GM12873 (cell line): ENCODE results near the gene PDCD10.

Experiments used
- TF ChIP-seq, protein P1 (sequence below): IDR thresholded peaks from 2 replicates; pipeline ENCODE4 v1.5.1; 2012; ENCODE audit warnings: low read depth, mild to moderate bottlenecking, moderate library complexity, low read length, control low read depth; ENCODE audit not compliant: insufficient read depth; ENCODE audit errors: missing control alignments

PDCD10 gene

DNA sequence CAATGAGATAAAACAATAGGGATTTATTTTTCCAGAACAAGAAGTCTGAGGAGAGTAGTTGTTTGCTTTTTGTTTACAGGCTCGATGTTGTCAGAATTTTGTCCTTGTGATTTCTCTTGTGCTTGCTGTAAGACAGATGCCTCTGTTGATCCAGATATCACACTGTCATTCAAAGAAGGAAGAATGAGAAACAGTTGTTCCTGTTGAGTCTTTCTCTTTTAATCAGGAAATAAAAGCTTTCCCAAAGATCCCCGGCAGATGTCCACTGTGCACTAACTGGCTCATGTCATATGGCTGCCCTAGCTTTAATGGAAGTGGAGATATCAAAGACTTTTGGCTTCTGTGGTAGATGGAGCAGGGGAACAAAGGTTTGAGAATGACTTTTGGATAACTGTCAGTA is 7.6 kb upstream of the PDCD10 start:
- TF ChIP-seq, protein P1, sequence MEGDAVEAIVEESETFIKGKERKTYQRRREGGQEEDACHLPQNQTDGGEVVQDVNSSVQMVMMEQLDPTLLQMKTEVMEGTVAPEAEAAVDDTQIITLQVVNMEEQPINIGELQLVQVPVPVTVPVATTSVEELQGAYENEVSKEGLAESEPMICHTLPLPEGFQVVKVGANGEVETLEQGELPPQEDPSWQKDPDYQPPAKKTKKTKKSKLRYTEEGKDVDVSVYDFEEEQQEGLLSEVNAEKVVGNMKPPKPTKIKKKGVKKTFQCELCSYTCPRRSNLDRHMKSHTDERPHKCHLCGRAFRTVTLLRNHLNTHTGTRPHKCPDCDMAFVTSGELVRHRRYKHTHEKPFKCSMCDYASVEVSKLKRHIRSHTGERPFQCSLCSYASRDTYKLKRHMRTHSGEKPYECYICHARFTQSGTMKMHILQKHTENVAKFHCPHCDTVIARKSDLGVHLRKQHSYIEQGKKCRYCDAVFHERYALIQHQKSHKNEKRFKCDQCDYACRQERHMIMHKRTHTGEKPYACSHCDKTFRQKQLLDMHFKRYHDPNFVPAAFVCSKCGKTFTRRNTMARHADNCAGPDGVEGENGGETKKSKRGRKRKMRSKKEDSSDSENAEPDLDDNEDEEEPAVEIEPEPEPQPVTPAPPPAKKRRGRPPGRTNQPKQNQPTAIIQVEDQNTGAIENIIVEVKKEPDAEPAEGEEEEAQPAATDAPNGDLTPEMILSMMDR, result no peak

DNA sequence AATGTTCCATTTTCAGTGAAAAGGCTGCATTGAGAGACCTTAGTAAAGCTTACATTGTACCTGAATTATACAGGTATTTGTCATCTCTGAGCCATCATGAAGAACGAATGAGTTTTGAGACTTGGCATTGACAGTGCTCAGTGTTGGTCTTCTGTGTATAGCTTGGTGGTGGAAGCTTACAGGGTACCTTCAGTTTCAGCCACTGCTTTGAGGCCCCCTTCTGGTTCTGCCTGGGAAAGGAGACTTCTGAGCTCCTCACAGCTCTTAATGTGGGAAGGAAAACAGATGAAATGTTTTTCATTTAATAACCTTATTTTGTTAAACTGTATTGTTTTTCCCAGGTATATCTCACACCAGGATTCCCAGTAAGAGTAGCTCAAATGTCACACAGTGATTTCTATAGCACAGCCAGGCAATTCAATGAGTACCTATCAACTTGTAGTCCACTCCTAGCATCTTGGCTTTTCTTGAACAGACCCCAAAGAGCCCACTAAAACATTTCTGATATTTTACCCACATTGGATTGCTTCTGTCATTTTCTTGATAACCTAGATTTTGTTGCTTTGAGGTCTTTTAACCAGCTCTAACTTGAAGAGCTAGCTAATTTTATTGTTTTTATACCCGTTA is 6.4 kb upstream of the PDCD10 start:
- TF ChIP-seq, protein P1, result peak; percentile 58

DNA sequence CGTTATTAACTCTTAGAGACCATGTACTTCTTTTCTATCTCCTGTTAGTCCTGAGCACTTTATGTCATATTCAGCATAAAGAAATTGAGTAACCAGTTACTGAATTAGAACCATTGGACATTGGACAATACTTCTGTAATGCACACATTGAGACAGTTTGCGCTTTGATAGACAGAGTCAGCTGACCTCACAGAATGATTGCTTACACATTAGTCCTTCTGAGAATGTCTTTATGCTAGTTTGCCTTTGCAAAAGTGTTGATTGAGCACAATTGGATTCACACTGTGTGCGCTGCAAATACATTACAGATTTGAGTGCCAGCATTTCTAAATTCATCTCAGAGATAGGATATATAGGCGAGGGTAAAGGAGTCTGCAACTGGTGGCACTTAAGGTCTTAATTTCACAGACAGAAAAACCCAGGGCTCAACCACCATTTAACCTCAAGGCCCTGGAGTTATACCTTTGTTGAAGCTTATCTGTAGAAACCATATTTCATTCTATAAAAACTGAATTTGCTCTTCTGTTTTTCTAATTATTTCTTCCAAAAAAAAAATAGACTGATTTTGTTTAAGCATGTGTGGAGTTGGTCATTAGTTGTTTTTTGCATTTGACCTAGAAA is 4.6 kb upstream of the PDCD10 start:
- TF ChIP-seq, protein P1, result no peak

DNA sequence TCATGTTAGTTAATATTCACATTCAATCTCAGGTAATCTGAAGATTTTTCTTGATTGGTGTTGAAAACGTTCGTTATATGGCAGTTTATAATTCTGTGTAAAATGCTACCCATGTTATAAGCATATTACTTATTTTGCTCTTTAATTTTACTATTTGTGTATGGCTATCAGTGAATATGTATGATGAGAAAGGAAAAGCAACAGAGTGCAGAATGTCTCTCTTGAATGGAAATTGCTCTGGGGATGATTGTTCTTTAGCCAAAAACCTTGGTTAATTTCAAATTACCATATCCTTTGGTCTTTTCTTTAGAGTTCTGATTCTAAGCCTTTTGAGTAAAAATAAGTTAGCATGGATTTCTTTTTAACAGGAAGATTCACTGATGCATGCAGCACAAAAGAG is 3.3 kb upstream of the PDCD10 start:
- TF ChIP-seq, protein P1, result no peak

DNA sequence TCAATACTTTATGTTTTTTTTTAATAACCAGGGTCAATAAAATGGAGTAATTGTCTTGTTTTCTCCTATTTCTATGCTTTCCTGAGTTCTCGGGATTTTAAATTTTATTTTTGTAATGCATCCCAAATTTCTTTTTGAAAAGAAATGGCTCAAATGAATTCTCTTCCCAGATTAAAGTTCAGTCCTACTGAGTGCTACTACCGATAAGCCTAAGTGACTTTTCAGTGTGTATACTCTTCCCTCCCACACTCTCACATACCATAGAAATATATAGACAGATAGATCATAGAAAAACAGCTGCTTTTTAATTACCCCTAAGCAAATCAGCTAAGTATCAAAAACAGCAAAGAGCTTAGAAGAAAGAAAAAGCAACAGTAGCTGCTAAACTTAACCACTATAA is 2.3 kb upstream of the PDCD10 start:
- TF ChIP-seq, protein P1, result no peak

DNA sequence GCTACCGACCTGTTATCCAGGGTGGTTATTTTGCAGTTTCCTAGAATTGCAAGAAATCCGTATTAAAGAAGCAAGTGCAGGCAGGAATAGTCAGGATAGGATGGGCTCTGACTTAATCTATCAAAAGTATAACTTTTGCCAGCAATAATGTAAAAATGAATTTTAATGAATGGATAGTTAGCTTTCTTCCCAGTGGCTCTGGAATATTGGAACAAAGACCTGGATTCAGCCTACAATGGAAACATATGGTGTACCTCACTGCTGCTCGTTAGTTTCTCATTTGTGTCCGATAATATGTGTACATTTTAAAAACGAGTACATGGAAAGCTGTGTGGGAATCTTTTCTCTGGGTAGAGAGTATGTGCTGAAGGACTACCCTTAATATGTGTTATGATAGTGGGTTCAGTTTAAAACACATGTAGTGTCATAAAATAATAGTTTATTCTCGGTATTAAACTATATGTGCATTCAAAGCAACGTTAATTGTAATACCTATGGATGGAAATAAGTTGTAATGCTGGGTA is 1.6 kb upstream of the PDCD10 start:
- TF ChIP-seq, protein P1, result no peak

DNA sequence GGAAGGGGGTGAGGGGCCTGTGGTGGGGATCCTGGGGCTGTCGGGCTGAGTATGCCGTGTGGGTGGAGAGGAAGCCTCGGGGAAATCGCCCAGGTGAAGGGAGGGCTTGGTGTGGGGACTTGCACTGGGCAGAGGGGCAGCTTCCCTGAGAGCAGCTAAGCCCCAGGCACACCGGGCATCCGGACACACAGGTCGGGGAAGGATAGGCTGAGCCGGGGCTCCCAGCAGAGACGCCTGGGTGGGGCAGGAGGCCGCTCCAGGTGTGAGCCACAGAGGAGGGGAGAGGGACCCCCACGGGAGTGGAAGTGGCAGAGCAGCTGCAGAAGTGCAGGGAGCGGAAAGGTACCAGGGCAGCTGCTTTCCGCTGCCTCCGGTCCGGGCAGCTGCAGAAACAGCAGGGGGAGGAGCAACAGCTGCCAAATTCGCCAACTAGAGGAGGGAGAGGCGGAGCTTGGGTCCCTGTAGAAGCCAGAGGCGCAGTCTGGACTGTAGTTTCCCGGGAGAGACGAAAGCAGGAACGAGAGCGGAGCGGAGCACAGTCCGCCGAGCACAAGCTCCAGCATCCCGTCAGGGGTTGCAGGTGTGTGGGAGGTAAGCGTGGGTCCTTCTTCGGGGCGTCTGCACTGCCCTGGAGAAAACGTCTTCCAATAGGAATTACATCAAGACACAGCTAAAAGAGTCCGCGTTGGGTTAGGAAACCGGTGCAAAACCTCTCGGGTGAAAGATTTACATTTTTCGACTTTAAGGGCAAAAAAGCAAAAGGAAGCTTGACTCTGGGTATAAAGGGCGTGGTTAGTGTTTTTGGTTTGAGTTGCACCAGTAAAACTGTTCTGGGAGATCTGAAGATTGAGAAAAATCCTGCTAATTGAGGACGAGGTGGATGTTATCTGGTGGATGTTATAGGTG is 794 bp upstream of the PDCD10 start, which contains the start of gene SERPINI1:
SERPINI1 (plus strand) TSS at position 489 of the 906 bp plus-strand sequence. CDS start 53,408 bp downstream, outside the sequence.
- TF ChIP-seq, protein P1, result no peak
